Measurements from ENCODE around the gene CKS1B. TPM values are rescaled to one million over a fixed set of nuclear protein-coding genes. Genes with fewer than 3 reads are reported as not detected.

Gene CKS1B
- total and polyA plus RNA-seq, 9 of the 15 experiments (the other 6 are each of a cell fraction or from before 2014, with no cell fraction given) = 215 to 1,103 (median 460) TPM

- no peak for TF ChIP-seq MGA (IDR thresholded peaks at IDR 0.05)
- peak; percentile 66 for TF ChIP-seq TBP (optimal IDR thresholded peaks at IDR 0.05; ENCODE audit: low read depth, low read length)
- no peak for TF ChIP-seq NFE2L1 (tag; IDR thresholded peaks at IDR 0.05; ENCODE audit: borderline replicate concordance, low read depth)
- TF ChIP-seq TFAP4 (CRISPR knock-in tag; IDR thresholded peaks at IDR 0.05; ENCODE audit: borderline replicate concordance) = peak; percentile 97
- TF ChIP-seq ATF1 (CRISPR knock-in tag; IDR thresholded peaks at IDR 0.05) = no peak
- TF ChIP-seq ATF1 (tag; IDR thresholded peaks at IDR 0.05) = peak; percentile 6
- peak; percentile 14 to 43; a peak in 1 of 4 replicates for TF ChIP-seq ARNT (IDR thresholded peaks at IDR 0.05)
- no peak for TF ChIP-seq ZNF76 (CRISPR knock-in tag; IDR thresholded peaks at IDR 0.05; ENCODE audit: borderline replicate concordance)
- TF ChIP-seq, protein P1, sequence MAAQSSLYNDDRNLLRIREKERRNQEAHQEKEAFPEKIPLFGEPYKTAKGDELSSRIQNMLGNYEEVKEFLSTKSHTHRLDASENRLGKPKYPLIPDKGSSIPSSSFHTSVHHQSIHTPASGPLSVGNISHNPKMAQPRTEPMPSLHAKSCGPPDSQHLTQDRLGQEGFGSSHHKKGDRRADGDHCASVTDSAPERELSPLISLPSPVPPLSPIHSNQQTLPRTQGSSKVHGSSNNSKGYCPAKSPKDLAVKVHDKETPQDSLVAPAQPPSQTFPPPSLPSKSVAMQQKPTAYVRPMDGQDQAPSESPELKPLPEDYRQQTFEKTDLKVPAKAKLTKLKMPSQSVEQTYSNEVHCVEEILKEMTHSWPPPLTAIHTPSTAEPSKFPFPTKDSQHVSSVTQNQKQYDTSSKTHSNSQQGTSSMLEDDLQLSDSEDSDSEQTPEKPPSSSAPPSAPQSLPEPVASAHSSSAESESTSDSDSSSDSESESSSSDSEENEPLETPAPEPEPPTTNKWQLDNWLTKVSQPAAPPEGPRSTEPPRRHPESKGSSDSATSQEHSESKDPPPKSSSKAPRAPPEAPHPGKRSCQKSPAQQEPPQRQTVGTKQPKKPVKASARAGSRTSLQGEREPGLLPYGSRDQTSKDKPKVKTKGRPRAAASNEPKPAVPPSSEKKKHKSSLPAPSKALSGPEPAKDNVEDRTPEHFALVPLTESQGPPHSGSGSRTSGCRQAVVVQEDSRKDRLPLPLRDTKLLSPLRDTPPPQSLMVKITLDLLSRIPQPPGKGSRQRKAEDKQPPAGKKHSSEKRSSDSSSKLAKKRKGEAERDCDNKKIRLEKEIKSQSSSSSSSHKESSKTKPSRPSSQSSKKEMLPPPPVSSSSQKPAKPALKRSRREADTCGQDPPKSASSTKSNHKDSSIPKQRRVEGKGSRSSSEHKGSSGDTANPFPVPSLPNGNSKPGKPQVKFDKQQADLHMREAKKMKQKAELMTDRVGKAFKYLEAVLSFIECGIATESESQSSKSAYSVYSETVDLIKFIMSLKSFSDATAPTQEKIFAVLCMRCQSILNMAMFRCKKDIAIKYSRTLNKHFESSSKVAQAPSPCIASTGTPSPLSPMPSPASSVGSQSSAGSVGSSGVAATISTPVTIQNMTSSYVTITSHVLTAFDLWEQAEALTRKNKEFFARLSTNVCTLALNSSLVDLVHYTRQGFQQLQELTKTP (IDR thresholded peaks at IDR 0.05; ENCODE audit: low read depth in 1 of 2, partially characterized antibody in 2 of 2) = peak in 1 of 2 experiments; percentile 30
- no peak for TF ChIP-seq ZFPM2 (CRISPR knock-in tag; IDR thresholded peaks at IDR 0.05)
- no peak for TF ChIP-seq ZNF212 (CRISPR knock-in tag; IDR thresholded peaks at IDR 0.05)
Measured at GRCh38 chr1:154973344-154974101, 958 bp upstream of the CKS1B start (continued).
